Progenitor cell of endocrine pancreas (in vitro differentiated cells): ENCODE results near the gene C22orf39. TPM values are rescaled to one million over a fixed set of nuclear protein-coding genes. Genes with fewer than 3 reads are reported as not detected.

Experiments
- DNase-seq: peaks from one replicate; pipeline ENCODE4 v3.0.0; 2021; ENCODE audit warnings: low spot score; ENCODE audit not compliant: unreplicated experiment
- H3K27ac Mint-ChIP-seq: 2 replicates; pipeline ENCODE4 v1.8.0; 2021; ENCODE audit warnings: mild to moderate bottlenecking, moderate library complexity, mixed read lengths
- H3K27me3 Mint-ChIP-seq: 2 replicates; pipeline ENCODE4 v1.8.0; 2021; ENCODE audit warnings: mixed read lengths
- H3K36me3 Mint-ChIP-seq: 2 replicates; pipeline ENCODE4 v1.8.0; 2022; ENCODE audit warnings: mixed read lengths; ENCODE audit not compliant: insufficient read depth
- H3K4me1 Mint-ChIP-seq: 2 replicates; pipeline ENCODE4 v1.8.0; 2021; ENCODE audit warnings: low read depth, mixed read lengths
- H3K4me3 Mint-ChIP-seq: 2 replicates; pipeline ENCODE4 v1.8.0; 2021; ENCODE audit warnings: low read depth, mild to moderate bottlenecking, moderate library complexity, mixed read lengths
- H3K9me3 Mint-ChIP-seq: 2 replicates; pipeline ENCODE4 v1.8.0; 2021; ENCODE audit warnings: low read depth, mixed read lengths
- CTCF ChIP-seq: fragments of 200-600 bp; sonication (generic); IDR thresholded peaks from one replicate; pipeline ENCODE4 v1.5.0; 2021; ENCODE audit warnings: antibody characterized with exemption, mild to moderate bottlenecking; ENCODE audit not compliant: unreplicated experiment
- total RNA-seq: library from RNA; stranded (reverse); gene quantifications from 2 replicates; pipeline ENCODE4 v1.2.1, GENCODE V29; 2021

The C22orf39 gene
- total RNA-seq, 1 donor from 2014 or later, result 28.8 TPM

GRCh38 chr22:19472233-19472632 lies 24.7 kb upstream of the C22orf39 start:
- H3K4me1 Mint-ChIP-seq, result peaks cover under 1% of the 10 kb centered on the region
- peaks cover 9% of the 10 kb centered on the region for H3K36me3 Mint-ChIP-seq
- no peak overlapping the region for H3K4me3 Mint-ChIP-seq
- H3K27ac Mint-ChIP-seq, result no peak overlapping the region
- no peaks in the 10 kb centered on the region for H3K9me3 Mint-ChIP-seq
- H3K27me3 Mint-ChIP-seq, result no peaks in the 10 kb centered on the region
- no peak for DNase-seq
- no peak for TF ChIP-seq CTCF

GRCh38 chr22:19471572-19471971 lies 24.1 kb upstream of the C22orf39 start:
- no peak for TF ChIP-seq CTCF
- H3K4me3 Mint-ChIP-seq, result no peak overlapping the region
- no peak for DNase-seq
- no peaks in the 10 kb centered on the region for H3K27me3 Mint-ChIP-seq
- H3K27ac Mint-ChIP-seq, result no peak overlapping the region
- no peaks in the 10 kb centered on the region for H3K4me1 Mint-ChIP-seq
- no peaks in the 10 kb centered on the region for H3K9me3 Mint-ChIP-seq
- peaks cover 9% of the 10 kb centered on the region for H3K36me3 Mint-ChIP-seq

- no peaks in the 10 kb centered on the region for H3K9me3 Mint-ChIP-seq
- H3K27ac Mint-ChIP-seq, result no peak overlapping the region
- H3K4me3 Mint-ChIP-seq, result no peak overlapping the region
- H3K27me3 Mint-ChIP-seq, result no peaks in the 10 kb centered on the region
- no peak for DNase-seq
- TF ChIP-seq CTCF, result no peak
- peaks cover 14% of the 10 kb centered on the region for H3K36me3 Mint-ChIP-seq
- H3K4me1 Mint-ChIP-seq, result no peaks in the 10 kb centered on the region
These were observed 22.5 kb upstream of the C22orf39 start for GRCh38 chr22:19470010-19470409.

- H3K27ac Mint-ChIP-seq, result no peak overlapping the region
These were observed 21.9 kb upstream of the C22orf39 start for GRCh38 chr22:19469421-19469820.

GRCh38 chr22:19467912-19468311 lies 20.4 kb upstream of the C22orf39 start:
- no peak for DNase-seq
- H3K4me3 Mint-ChIP-seq, result no peak overlapping the region
- no peaks in the 10 kb centered on the region for H3K4me1 Mint-ChIP-seq
- H3K9me3 Mint-ChIP-seq, result no peaks in the 10 kb centered on the region
- no peaks in the 10 kb centered on the region for H3K27me3 Mint-ChIP-seq
- no peak for TF ChIP-seq CTCF
- H3K36me3 Mint-ChIP-seq, result peaks cover 11% of the 10 kb centered on the region
- no peak overlapping the region for H3K27ac Mint-ChIP-seq

More at GRCh38 chr22:19469421-19469820, 21.9 kb upstream of the C22orf39 start:
- no peak for TF ChIP-seq CTCF
- H3K27me3 Mint-ChIP-seq, result no peaks in the 10 kb centered on the region
- no peak for DNase-seq
- H3K9me3 Mint-ChIP-seq, result no peaks in the 10 kb centered on the region
- peaks cover 14% of the 10 kb centered on the region for H3K36me3 Mint-ChIP-seq
- no peak overlapping the region for H3K4me3 Mint-ChIP-seq
- no peaks in the 10 kb centered on the region for H3K4me1 Mint-ChIP-seq
